Endothelial cell of hepatic sinusoid (primary cell): ENCODE measurements around the gene CLSTN2.

Source experiments
- in situ Hi-C: cut with HindIII; loops from 2 replicates; pipeline ENCODE4 v1.10.0; 2017; ENCODE audit warnings: low sequenced_read_pairs

CLSTN2 gene

DNA sequence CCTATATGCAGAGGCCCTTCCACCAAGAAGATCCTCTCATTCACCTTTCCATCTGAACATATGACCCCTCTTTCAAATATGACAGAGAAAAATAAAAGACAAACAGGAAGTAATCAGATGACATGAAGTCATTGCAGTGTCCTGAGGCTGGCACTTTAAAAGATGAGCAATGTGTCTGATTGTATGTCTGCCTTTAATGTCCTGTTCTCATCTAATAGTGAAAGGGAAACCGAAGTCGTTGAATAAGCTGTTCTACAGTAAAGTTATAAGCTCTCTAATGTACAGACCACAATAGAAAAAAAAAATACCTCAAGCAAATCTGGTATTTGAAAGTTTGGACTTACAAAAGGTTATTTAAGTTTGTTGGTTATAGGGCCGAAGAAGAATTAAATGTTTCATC lies 243.0 kb downstream of the CLSTN2 start:
- in situ Hi-C loops: no loop called here

DNA sequence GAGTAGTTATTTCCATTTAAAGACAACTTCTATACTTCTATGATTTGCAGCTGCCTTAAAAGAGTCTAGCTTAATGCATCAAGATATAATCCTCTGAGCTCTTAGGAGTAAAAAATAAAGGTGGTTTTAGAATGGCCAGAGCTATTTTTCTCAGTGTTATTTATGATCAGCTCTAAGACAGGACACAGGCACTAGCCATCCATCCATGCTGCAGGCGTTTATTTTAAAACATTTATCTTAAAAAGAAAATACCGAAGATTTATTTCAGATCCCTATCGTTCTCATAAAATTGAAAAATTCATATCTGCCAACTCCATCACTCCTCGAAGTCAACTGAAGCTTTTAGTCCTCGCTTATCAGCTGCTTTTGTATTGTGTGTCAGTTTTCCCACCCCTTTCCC lies 243.5 kb downstream of the CLSTN2 start:
- in situ Hi-C loops: no loop called here

DNA sequence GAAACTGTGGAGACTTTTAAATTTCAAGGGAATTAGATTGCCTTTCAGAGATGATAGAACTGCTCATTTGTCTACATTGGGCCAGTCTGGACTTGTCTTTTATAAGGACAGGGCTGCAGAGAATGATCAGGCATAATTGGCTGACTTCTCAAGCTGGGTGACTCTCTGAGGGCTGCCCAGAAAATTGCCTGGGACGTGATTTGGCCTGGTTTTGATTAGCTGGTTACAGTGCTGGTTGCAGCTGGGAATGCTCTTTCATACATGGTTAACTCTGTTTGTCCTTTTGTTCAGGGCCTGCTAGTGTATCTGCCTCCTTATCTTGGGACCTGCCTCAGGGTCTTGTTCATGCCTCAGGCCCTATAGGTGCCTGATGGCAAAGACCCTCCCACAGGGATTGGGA lies 245.6 kb downstream of the CLSTN2 start:
- in situ Hi-C loops: no loop called here

DNA sequence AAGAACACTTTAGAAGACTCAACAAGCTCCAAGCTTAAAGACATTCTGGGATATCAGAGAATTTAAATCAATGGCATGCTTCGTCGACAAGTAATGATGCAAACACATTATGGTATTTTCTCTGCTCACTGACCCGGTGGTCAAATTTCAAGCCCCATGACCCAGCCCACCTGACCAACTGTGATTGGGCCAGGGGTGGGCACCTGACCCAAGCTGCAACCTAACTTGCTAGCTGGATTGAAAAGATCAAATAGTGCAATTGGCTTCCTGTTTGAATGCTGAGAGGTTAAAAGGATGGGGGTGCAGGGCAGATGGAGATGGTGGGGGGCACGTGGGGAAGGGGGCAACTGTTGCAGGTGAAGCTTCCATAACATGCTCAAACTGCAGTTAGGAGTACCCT lies 250.4 kb downstream of the CLSTN2 start:
- in situ Hi-C loops: no loop called here

DNA sequence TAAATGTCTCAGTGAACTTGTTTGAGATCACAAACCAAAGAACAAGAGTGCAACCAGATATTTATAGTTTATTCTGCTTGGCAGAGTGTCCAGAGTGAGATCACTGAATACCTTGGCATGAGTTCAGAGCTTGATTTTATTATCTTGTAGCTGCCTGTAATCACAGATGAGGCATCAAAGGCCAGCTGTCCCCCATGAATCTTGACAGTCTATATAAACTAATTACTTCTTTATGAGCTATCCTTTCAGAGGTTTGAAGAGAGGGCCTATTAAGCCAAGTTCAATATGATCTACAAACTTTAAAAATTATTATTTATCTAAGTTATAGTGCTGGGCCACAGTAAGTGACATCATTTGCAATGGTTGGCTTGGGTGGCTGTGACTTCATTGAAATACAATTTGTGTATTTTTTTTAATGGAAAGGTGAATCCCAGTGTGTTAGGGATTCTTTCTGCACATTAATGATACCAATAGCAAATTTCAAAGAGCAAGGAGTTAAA lies 251.5 kb downstream of the CLSTN2 start:
- in situ Hi-C loops: no loop called here

DNA sequence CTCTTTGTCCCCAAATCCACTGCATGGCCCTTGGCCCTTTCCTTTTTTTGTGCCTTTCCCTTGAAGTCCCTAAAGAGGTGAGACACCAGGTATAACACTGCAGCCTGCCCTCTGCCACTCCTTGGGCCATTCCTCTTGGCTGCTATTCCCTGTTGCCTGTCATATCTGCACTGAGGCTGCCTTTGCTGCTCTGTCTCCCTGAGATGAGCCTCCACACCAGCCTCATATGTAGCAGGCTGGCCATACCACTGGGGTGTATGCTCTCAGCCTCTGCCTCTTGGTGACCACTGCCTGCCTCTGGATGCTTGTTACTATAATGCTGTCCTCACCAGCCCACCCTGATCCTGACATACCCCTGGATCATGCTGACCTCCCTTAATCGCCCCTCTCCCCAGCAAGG lies 252.0 kb downstream of the CLSTN2 start:
- in situ Hi-C loops: no loop called here

DNA sequence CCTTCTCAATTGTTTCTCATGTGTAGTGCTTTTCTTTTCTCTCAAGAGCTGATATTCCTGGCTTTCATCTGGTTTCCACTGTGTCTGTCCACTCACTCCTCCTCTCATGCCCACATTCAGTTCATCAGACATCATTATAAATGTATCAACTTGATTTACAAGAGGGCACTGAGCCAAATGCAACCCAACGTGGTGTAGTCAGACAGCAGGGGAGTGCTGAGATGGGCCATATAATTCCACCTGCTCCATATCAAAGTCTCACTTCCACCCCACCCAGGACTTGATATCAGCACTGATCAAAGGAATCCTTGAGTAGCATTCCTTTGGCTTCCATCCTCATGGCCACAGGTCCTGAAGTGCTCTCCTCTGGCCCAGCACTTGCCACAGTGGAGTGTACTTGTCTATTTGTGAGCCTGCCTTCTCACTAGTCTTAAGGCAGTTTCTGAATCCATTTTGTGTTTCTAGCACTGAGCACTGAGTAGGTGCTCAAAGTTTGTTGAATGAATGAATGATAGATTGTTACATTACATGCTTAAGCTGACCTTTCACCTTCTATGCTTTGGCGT lies 252.8 kb downstream of the CLSTN2 start:
- in situ Hi-C loops: no loop called here

DNA sequence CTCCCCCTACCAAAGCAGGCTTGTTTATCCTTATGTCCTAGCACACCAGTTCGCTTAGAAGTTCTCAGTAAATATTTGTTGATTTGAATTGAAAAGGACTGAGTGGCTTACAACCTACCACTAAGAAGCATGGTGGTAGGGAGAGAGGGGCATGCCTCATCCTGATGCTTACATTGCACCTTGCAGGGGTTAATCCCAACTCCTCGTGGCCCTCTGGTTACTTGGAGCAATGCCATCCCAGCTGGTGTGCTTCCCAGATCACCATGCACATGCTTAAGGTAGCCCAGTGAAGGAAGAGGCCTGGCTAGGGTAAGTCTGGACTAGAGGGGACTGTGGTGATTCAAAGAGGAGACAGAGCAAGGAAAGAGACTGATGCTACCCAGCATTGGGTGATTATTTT lies 253.3 kb downstream of the CLSTN2 start:
- in situ Hi-C loops: no loop called here

DNA sequence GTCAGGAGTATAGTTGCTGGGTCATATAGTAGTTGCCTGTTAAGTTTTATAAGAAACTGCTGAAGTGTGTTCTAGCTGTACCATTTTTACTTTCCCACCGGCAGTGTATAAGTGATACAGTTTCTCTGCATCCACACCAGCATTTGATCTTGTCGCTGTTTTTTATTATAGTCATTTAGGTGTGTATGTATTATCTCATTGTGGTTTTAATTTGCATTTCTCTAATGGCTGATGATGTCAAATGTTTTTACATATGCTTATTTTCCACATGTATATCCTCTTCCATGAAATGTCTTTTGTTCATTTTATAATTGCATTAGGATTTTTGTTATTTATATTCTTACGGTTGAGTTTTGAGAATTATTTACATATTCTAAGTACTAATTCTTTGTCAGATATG lies 254.3 kb downstream of the CLSTN2 start:
- in situ Hi-C loops: no loop called here

DNA sequence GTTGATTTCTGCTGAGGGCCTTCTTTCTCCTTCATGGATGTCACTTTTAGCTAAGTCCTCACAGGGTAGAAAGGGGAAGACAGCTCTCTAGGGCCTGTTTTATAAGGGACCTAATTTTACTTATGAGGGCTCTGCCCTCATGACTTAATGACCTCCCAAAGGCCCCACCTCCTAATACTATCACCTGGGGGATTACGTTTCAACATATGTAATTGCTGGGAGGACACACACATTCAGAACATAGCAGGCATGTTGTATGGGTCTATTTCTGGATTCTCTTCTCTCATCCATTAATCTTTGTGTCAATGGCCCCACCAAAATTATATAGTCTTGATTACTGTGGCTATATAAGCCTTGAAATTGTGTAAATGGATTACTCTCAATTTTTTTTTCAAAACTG lies 255.0 kb downstream of the CLSTN2 start:
- in situ Hi-C loops: no loop called here

DNA sequence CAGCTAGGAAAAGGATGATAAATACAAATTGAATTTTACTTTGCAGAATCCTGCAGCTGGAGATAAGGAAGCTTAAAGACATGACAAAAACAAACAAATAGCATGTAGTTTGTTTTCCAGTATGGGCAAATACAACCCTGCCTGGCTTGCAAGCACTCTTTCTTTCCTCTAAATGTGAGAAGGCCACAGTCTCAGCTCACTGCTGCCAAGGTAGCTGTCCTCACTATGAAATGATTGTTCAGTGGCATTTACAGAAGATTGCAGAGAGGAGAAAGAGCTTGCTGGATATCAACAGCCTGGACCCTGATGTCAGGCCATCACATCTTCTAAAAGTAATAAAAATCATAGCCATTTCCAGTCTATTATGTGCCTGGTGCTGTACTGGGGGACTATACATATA lies 262.0 kb downstream of the CLSTN2 start:
- in situ Hi-C loops: no loop called here

DNA sequence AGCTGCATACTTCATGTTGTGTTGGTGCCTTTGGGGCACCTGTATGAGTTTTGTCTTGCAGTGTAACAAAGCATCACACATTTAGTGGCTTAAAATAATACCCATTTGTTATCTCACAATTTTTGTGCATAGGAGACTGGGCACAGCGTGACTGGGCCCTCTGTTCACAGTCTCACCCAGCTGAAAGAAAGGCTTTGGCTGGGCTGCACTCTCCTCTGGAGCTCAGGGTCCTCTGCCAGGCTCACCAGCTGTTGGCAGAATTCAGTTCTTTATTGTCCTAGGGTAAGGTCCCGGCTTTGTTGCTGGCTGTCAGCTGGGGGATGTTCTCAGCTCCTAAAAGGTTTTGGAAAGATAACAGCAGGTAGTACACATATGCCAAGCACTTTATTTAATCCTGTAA lies 263.3 kb downstream of the CLSTN2 start:
- in situ Hi-C loops: no loop called here

DNA sequence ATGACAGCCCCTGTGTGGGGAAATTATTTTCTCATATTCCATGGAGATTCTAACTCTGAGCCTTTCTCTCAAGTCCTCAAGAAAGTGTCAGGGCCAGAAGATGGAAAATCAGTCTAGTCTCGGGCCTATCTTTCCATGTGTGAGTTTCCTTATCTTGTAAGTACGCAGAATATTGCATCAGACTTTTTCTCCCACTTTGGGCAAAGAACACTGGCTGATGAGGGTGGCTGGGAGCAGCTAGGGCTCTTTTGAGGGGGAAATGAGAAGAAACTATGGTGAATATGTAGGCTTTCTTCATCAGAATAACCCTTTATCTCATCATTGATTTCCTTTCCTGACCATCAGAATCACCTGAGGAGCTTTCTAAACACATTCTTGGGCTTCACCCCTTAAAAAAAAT lies 264.0 kb downstream of the CLSTN2 start:
- in situ Hi-C loops: no loop called here

DNA sequence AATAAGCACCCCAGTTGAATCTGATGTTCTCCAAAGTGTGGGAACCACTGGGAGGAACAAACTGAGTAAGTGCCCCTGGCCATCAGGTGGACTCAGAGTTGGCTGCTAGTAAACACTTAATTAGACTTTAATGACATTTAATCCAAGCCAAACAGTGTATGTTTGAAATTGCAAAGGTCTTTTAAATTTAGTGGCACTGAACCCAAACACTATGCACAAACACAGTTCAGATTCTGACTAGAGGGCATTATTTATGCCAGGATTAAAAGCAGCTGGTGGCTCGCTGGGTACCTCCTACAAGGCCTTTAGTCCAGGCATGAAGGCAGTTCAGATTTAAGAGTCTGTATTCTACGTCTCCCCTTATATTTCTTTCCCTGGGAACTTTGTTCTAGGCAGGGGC lies 264.8 kb downstream of the CLSTN2 start:
- in situ Hi-C loops: no loop called here

DNA sequence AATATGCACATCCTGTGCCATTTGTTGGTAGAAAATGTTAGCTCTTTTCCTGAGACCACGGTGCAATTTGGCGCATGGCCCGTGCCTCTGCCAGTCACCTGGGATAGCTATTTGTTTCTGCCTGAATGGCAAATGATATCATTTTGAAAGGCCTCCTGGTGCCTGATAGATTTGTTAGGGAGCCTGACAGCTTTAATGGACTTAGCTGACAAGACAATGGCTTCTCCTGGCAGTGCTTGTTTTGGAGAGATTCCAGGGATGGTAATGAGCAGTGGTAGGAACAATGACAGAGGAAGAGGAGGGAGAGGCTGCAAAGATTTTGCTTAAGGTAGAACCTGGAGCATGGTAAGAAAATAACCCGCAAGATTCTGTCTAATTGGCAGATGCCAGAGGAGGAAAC lies 268.5 kb downstream of the CLSTN2 start:
- in situ Hi-C loops: no loop called here

DNA sequence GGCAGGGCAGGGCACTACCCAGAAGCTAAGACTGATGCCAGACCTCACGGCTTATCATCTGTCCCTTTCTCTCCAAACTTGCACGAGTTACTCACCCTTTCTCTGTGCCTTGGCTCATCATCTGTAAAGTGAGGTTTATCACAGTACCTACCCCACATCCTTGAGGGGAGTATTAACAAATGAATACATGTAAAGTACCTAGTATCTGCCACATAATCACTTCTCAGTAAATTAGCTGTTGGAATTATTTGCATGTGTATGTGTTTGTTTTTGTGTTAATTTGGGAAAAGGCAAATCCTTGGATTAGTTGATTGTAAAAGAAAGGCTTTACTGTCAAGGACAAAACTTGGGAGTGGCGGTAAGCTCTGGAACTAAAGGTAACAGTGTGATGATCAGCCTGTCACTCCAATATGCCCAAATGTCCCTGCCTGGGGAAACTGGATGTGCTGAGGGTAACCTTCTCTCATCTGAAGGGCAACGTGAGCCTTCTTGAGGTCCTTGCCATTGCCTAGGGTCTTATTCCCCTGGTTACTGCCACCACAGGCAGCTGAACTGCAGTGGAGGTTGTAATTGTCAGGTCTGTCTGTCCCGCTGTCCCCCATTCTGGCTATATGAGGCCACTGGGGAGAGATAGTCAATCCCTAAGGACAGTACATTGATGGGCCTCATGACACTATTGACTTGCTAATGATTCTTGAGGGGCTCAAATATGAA lies 269.4 kb downstream of the CLSTN2 start:
- in situ Hi-C loops: no loop called here

DNA sequence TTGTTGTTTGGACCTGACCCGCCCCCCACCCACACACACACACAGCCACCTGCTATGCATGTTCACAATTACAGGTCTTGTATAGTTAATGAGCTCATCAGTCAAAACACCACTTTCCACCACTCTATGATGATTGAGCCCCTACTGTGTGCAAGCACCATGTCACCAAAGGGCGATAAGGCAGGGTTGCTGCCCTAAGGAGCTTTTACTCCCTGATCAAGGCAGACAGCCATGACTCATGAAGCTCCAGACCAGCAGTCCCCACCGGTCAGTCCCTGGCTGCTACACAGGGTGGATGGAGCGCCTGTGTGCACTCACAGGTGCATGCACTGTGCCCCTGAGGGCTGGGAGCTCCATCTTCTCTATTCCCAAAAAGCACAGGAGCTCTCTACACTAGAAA lies 270.6 kb downstream of the CLSTN2 start:
- in situ Hi-C loops: no loop called here

DNA sequence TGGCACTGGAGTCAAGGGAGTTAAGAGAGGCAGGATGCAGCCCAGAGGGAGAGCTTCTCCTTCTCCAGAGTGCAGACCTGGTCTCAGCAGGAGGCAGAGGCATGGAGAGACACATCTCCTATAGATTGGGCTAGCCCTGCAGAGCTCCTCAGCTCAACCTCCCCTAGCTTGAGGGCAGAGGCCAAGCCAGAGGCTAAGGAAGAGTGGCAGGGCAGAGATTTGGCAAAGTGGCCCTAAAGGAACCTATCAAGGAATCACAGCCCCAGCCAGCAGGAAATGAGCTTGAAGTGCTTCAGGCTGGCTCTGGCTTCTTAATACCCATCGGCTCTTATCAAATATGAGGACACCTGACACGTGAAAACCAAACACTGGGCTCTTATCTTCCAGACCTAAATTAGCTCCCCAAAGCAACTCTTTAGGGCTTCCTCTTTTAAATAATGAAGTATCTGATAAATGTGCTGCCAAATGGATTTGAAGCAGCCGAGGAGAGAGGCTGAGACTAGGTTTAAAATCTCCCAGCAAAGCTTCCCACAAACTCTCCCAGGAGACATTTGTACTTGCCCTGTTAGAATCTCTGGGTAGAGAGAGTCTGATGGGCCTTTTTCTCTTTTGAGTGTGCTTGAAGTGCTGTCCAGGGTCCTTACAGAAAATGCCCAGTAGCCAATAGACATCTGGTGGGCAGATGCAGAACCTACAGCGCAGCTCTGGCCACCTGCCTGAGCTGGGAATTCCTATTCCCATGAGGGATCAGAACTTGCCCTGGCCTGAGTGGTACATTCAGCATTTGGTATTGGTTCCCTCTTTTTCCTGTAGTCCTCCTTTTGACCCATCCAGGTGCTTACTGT lies 271.4 kb downstream of the CLSTN2 start:
- in situ Hi-C loops: no loop called here

DNA sequence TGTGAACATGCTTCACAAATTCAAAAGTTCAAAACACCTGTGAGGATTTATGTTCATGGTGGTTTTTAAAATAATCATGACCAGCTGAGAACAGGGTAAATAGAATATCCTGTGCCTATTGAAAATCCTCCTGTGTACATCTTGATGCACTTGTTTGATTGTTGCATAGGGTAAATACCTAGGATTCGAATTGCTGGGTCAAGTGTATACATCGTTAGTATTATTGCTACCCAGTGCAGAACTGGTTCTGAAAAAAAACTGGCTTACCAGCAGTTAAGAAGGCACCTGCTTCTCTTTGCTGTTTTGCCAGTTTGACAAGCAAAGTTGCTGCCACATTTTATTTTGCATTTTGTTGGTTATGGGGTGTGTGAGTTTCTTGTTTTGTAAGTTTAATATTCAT lies 272.6 kb downstream of the CLSTN2 start:
- in situ Hi-C loops: no loop called here

DNA sequence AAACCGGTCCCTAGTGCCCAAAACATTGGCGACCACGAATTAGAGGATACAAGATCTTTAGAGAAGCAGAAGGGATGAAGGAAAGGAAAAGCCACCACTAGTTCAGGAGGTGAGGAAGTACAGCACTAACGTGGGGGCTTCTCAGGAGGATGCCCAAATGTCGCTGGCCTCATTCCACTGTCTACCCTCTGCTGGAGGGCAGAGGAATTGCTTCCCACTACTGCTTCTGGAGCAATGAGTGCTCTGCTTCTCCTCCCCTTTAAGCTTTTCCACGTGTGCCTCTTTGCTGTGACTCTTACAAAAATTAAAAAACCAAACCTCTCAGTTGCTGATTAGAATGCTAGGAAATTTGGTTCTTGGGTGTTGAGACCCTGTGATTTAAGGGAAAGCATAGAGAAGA lies 281.3 kb downstream of the CLSTN2 start:
- in situ Hi-C loops: no loop called here

DNA sequence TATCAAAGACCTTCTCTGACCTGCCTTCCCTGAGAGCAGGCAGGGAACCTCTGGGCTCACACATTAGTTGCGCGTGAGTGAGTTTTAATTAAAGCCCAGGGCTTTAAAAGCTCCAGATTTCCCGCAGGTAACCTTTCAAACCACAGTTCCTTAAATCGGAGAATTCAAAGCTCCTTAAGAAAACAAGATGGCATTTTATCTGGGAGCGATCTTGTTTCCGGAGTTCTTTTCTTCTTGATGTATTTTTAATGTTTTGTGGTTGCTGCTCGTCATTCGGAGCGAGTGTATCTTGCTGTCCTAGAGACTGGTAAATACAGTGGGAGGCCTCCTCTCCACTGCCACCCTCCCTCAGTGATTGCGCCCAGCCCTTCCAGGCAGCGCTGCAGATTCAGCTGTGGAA lies 284.3 kb downstream of the CLSTN2 start:
- in situ Hi-C loops: no loop called here

DNA sequence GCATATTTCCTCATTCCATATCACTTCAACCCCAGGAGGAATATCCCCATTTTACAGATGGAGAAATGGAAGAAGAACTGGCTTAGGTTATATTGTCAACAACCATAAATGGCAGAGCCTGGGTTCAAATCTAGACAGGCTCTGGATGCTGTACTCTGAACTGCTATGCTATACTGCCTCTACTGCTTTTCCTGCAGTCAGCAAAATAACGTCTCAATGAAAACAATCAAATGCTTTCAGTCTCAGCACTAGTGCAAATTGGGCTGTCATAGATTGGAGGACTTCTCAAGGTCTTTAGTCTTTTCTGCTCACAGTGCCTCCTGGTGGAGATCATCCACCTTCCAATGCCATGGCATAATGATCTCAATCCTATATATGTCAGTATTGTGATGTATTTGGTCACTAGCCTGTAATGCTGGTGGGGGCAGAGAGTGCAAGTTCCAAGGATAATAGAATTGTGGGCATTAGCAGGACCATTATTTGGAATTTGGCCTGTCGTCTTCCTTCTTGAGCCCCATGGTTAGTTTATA lies 285.0 kb downstream of the CLSTN2 start:
- in situ Hi-C loops: no loop called here
